Muscle layer of colon (tissue), 2 donors: ENCODE measurements around the gene ADARB1.

Experiments
- H3K27ac ChIP-seq: one replicate; pipeline ENCODE4 v1.7.0; 2013; ENCODE audit warnings: low read depth, mild to moderate bottlenecking, low read length, moderate library complexity
- H3K27me3 ChIP-seq, 2 donors: one replicate each; pipeline ENCODE4 v1.7.0; 2013; ENCODE audit warnings: low read length in 2 of 2, mild to moderate bottlenecking in 2 of 2; ENCODE audit not compliant: insufficient read depth in 2 of 2, control insufficient read depth in 1 of 2
- H3K36me3 ChIP-seq: one replicate; pipeline ENCODE4 v1.7.0; 2013; ENCODE audit warnings: mild to moderate bottlenecking, low read length; ENCODE audit not compliant: insufficient read depth
- H3K4me1 ChIP-seq: one replicate; pipeline ENCODE4 v1.7.0; 2013; ENCODE audit warnings: mild to moderate bottlenecking, low read length; ENCODE audit not compliant: insufficient read depth
- H3K4me3 ChIP-seq, 2 donors: one replicate each; pipeline ENCODE4 v1.7.0; 2013; ENCODE audit warnings: low read length in 2 of 2, low read depth in 1 of 2, mild to moderate bottlenecking in 1 of 2, moderate library complexity in 1 of 2
- H3K9ac ChIP-seq: one replicate; pipeline ENCODE4 v1.7.0; 2013; ENCODE audit warnings: low read length
- H3K9me3 ChIP-seq: one replicate; pipeline ENCODE4 v1.7.0; 2013; ENCODE audit warnings: mild to moderate bottlenecking, low read length
- donor health status: abdominal sarcoma.
- donor health status: Adenocarcinoma of cecum.

The ADARB1 gene

GRCh38 chr21:45210461-45210983, 136.1 kb downstream of the ADARB1 start:
- Histone ChIP-seq H3K36me3 (peaks cover 25% of the 10 kb centered on the region), H3K9ac (no peak overlapping the region), H3K9me3 (no peaks in the 10 kb centered on the region), H3K27ac (no peak overlapping the region), H3K4me3 (no peak overlapping the region), H3K27me3 (no peaks in the 10 kb centered on the region), H3K4me1 (peaks cover 5% of the 10 kb centered on the region)

GRCh38 chr21:45211661-45212060, 137.3 kb downstream of the ADARB1 start:
- peaks cover 24% of the 10 kb centered on the region for H3K36me3 ChIP-seq
- H3K9ac ChIP-seq = no peak overlapping the region
- H3K27me3 ChIP-seq = no peaks in the 10 kb centered on the region
- H3K9me3 ChIP-seq = no peaks in the 10 kb centered on the region
- no peak overlapping the region for H3K4me3 ChIP-seq
- no peak overlapping the region for H3K27ac ChIP-seq
- peaks cover 5% of the 10 kb centered on the region for H3K4me1 ChIP-seq

- Histone ChIP-seq H3K4me3 (no peak overlapping the region), H3K9ac (no peak overlapping the region), H3K36me3 (peaks cover 19% of the 10 kb centered on the region), H3K9me3 (no peaks in the 10 kb centered on the region), H3K27me3 (no peaks in the 10 kb centered on the region), H3K4me1 (peaks cover 5% of the 10 kb centered on the region), H3K27ac (no peak overlapping the region)
Observed at GRCh38 chr21:45213392-45213791, 139.0 kb downstream of the ADARB1 start.

- H3K4me1 ChIP-seq = no peaks in the 10 kb centered on the region
- H3K27me3 ChIP-seq = no peaks in the 10 kb centered on the region
- H3K9me3 ChIP-seq = no peaks in the 10 kb centered on the region
- H3K27ac ChIP-seq = no peak overlapping the region
- H3K9ac ChIP-seq = no peak overlapping the region
- H3K36me3 ChIP-seq = peaks cover 19% of the 10 kb centered on the region
- H3K4me3 ChIP-seq = no peak overlapping the region
Observed at GRCh38 chr21:45215213-45215612, 140.8 kb downstream of the ADARB1 start.

GRCh38 chr21:45217010-45217409, 142.6 kb downstream of the ADARB1 start:
- Histone ChIP-seq H3K27ac (no peak overlapping the region), H3K36me3 (peaks cover 23% of the 10 kb centered on the region), H3K4me3 (no peak overlapping the region)

GRCh38 chr21:45219517-45219916, 145.1 kb downstream of the ADARB1 start:
- no peak overlapping the region for H3K4me3 ChIP-seq
- no peaks in the 10 kb centered on the region for H3K9me3 ChIP-seq
- H3K27me3 ChIP-seq = no peaks in the 10 kb centered on the region
- H3K4me1 ChIP-seq = no peaks in the 10 kb centered on the region
- no peak overlapping the region for H3K27ac ChIP-seq
- H3K36me3 ChIP-seq = peaks cover 39% of the 10 kb centered on the region
- no peak overlapping the region for H3K9ac ChIP-seq

More at GRCh38 chr21:45217010-45217409, 142.6 kb downstream of the ADARB1 start:
- H3K9ac ChIP-seq = no peak overlapping the region
- no peaks in the 10 kb centered on the region for H3K4me1 ChIP-seq
- no peaks in the 10 kb centered on the region for H3K9me3 ChIP-seq
- no peaks in the 10 kb centered on the region for H3K27me3 ChIP-seq

GRCh38 chr21:45220071-45220481, 145.7 kb downstream of the ADARB1 start:
- H3K27ac ChIP-seq = no peak overlapping the region
- no peaks in the 10 kb centered on the region for H3K9me3 ChIP-seq
- no peak overlapping the region for H3K4me3 ChIP-seq
- H3K36me3 ChIP-seq = peaks cover 36% of the 10 kb centered on the region
- H3K4me1 ChIP-seq = no peaks in the 10 kb centered on the region
- no peak overlapping the region for H3K9ac ChIP-seq
- no peaks in the 10 kb centered on the region for H3K27me3 ChIP-seq

GRCh38 chr21:45220714-45221490, 146.5 kb downstream of the ADARB1 start:
- Histone ChIP-seq H3K27me3 (no peaks in the 10 kb centered on the region), H3K9me3 (no peaks in the 10 kb centered on the region), H3K4me1 (no peaks in the 10 kb centered on the region), H3K27ac (no peak overlapping the region), H3K4me3 (no peak overlapping the region), H3K36me3 (peaks cover 36% of the 10 kb centered on the region), H3K9ac (no peak overlapping the region)

GRCh38 chr21:45222001-45222400, 147.6 kb downstream of the ADARB1 start:
- Histone ChIP-seq H3K27me3 (no peaks in the 10 kb centered on the region), H3K27ac (no peak overlapping the region), H3K4me1 (no peaks in the 10 kb centered on the region), H3K4me3 (no peak overlapping the region), H3K36me3 (peaks cover 36% of the 10 kb centered on the region), H3K9me3 (no peaks in the 10 kb centered on the region), H3K9ac (no peak overlapping the region)

- no peaks in the 10 kb centered on the region for H3K9me3 ChIP-seq
- no peak overlapping the region for H3K27ac ChIP-seq
- H3K9ac ChIP-seq = no peak overlapping the region
- peaks cover 6% of the 10 kb centered on the region for H3K4me1 ChIP-seq
- peaks cover 36% of the 10 kb centered on the region for H3K36me3 ChIP-seq
- H3K27me3 ChIP-seq = no peaks in the 10 kb centered on the region
- H3K4me3 ChIP-seq = no peak overlapping the region
Observed at GRCh38 chr21:45223236-45224185, 149.1 kb downstream of the ADARB1 start.

GRCh38 chr21:45224189-45224938, 150.0 kb downstream of the ADARB1 start:
- Histone ChIP-seq H3K27ac (no peak overlapping the region), H3K36me3 (peaks cover 36% of the 10 kb centered on the region), H3K9ac (no peak overlapping the region), H3K27me3 (no peaks in the 10 kb centered on the region), H3K4me3 (no peak overlapping the region), H3K9me3 (no peaks in the 10 kb centered on the region), H3K4me1 (peaks cover 9% of the 10 kb centered on the region)
